Fibroblast of villous mesenchyme (primary cell): ENCODE results near the gene CYSLTR2. TPM values are rescaled to one million over a fixed set of nuclear protein-coding genes. Genes with fewer than 3 reads are reported as not detected.

Experiments used
- DNase-seq: peaks from one replicate; pipeline ENCODE4 v3.0.0-alpha.2; 2010; ENCODE audit warnings: low read depth
- H3K4me3 ChIP-seq: 2 replicates; pipeline ENCODE4 v1.5.1; 2011; ENCODE audit warnings: low read depth, mild to moderate bottlenecking, low read length
- total RNA-seq: library from RNA; depleted of rRNA; stranded (reverse); fragments of >200 nt; gene quantifications from 2 replicates; pipeline ENCODE4 v1.2.3, GENCODE V29; 2012
- TF ChIP-seq, protein P1 (sequence below): IDR thresholded peaks from 2 replicates; pipeline ENCODE4 v1.5.1; 2012; ENCODE audit warnings: low read depth, mild to moderate bottlenecking, low read length; ENCODE audit not compliant: insufficient read depth

CYSLTR2 gene, protein sequence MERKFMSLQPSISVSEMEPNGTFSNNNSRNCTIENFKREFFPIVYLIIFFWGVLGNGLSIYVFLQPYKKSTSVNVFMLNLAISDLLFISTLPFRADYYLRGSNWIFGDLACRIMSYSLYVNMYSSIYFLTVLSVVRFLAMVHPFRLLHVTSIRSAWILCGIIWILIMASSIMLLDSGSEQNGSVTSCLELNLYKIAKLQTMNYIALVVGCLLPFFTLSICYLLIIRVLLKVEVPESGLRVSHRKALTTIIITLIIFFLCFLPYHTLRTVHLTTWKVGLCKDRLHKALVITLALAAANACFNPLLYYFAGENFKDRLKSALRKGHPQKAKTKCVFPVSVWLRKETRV
- total RNA-seq: not detected in 2 replicates

DNA sequence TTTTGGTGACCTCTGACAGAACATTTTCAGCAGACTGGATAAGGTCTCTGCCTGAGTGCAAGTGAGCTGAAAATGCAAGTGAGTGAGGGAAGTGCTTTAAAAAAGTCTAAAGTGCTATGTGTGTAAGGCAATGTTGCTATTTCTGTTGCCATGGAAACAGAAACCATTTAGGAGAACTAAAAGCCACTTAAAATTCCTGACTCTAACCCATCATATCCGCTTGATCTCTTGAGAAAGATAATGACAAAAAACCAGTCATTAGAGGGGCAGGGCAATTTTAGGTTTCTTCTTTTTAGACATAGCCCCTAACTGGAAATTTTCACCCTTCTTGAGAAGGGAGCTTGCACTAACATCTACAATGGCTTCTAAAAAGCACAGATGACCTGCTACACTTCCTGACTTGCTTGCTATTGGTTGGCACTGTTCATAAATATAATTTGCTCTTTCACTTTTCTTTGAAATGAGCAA is at the start of gene CYSLTR2:
TSS of gene CYSLTR2 (plus strand) at position 458 of the 468 bp plus-strand sequence. CDS start 52,889 bp downstream, outside the sequence.
- H3K4me3 ChIP-seq: no peak within 1 kb of the TSS
- TF ChIP-seq, protein P1, sequence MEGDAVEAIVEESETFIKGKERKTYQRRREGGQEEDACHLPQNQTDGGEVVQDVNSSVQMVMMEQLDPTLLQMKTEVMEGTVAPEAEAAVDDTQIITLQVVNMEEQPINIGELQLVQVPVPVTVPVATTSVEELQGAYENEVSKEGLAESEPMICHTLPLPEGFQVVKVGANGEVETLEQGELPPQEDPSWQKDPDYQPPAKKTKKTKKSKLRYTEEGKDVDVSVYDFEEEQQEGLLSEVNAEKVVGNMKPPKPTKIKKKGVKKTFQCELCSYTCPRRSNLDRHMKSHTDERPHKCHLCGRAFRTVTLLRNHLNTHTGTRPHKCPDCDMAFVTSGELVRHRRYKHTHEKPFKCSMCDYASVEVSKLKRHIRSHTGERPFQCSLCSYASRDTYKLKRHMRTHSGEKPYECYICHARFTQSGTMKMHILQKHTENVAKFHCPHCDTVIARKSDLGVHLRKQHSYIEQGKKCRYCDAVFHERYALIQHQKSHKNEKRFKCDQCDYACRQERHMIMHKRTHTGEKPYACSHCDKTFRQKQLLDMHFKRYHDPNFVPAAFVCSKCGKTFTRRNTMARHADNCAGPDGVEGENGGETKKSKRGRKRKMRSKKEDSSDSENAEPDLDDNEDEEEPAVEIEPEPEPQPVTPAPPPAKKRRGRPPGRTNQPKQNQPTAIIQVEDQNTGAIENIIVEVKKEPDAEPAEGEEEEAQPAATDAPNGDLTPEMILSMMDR: no peak
- peak; percentile 69 for DNase-seq

DNA sequence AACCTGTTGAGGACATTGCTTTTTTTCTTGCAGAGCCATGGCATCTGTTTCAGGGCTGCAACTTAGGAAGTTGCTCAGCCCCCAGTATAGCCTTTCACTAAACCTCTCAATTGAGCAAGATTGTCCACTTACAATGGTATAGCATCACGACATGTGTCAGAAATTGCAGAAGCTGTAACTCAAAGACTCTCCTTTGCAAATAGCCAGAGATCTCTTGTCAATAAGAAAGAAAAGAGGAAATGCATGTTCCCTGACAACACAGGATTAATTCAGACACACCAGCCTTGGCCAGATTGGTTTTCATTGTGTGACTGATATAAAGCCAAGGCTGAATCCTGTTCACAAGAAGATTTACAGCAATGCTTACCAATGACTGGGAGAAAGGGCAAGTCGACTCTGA is 38.7 kb upstream of the CYSLTR2 start:
- TF ChIP-seq, protein P1: no peak
- no peak overlapping the region for H3K4me3 ChIP-seq
- no peak for DNase-seq

DNA sequence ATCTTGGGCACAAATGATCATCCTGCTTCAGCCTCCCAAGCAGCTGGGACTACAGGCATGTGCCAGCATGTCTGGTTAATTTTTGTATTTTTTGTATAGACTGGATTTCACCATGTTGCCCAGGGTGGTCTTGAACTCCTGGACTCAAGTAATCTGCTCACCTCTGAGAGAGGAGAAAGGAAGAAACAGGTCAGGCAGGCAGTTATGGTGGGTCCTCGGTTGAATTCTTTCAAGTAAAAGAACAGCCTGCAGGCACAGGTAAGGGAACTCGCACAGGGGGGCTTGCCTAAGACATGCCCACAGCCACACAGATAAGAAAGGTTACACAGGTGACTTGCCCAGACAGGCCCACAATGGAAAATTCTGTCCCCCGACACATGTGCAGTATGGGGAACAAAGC is 34.8 kb upstream of the CYSLTR2 start:
- no peak for DNase-seq
- H3K4me3 ChIP-seq: no peak overlapping the region
- TF ChIP-seq, protein P1: no peak

DNA sequence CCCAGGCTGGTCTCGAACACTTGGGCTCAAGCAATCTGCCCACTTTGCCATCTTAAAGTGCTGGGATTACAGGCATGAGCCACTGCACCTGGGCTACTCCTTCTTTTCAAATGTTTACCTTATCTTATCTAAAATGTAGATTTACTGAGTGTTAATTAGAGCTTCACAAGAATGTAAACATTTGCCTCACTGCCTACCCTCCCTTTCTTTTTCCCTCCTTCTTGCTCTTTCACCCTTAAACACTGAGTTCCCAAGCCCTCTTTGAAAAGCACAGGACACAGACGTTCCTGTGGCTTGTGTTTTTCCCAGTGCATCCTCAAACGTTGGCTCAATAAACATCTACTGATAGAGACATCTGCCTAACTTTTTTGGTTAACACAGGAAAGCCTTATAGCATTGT is 32.7 kb upstream of the CYSLTR2 start:
- TF ChIP-seq, protein P1: no peak

DNA sequence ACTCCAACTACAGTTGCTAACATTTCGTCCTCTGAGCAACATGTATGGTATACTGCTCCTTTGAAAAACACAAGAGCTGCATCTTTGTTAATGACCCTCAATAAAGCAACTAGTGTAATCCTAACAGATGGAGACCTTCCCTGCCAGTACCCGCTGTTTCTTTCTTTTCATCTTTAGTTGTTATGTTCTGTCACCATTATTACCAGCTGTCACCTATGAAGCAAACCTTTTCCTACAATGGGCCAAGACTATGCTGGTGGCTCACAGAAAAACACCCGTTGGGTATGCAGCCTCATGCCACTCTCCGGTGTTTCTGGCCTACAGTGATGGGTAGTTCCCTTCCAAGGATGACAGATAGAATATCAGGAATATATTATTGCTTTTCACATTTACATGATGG is 29.7 kb upstream of the CYSLTR2 start:
- H3K4me3 ChIP-seq: no peak overlapping the region
- DNase-seq: no peak
- TF ChIP-seq, protein P1: no peak

More for the DNA sequence above, 32.7 kb upstream of the CYSLTR2 start:
- no peak overlapping the region for H3K4me3 ChIP-seq
- peak; percentile 78 for DNase-seq

DNA sequence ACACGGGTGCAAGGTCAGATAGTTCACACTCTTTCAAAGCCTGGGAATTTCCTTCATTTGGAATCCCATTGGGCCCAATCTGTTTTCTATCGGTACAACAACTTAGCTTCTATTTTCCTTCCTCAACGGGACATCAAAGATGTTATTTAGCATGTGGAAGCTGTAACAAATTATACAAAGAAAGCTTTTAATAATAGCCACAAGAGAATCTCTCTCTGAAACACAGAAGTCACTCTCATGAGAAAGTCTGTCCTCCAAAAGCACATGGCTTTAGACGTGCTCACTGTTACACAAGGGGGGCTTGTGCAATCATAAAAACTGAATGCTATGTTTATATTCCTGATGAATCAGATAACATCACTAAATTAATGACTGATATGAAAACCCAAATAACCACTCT is 28.9 kb upstream of the CYSLTR2 start:
- DNase-seq: peak; percentile 74
- TF ChIP-seq, protein P1: no peak
- no peak overlapping the region for H3K4me3 ChIP-seq
